Fibroblast of lung (primary cell): ENCODE measurements around the gene UNCX. TPM values are rescaled to one million over a fixed set of nuclear protein-coding genes. Genes with fewer than 3 reads are reported as not detected.
"Not testable (repeated sequence)": the region's sequence is repeated elsewhere in the genome, so short reads cannot be mapped to it uniquely, and the experiment has no call there.

Experiments used
- DNase-seq, 2 donors: peaks; one replicate each; pipeline versions ENCODE4 v3.0.0 to v3.0.0-alpha.2; 2010; ENCODE audit warnings: low read depth in 2 of 2
- H2AFZ ChIP-seq: 2 replicates; pipeline ENCODE4 v1.5.1; 2012; ENCODE audit warnings: low read length, control low read depth, inconsistent platforms
- H3K27ac ChIP-seq: 2 replicates; pipeline ENCODE4 v1.5.1; 2011; ENCODE audit warnings: low read length, control low read depth; ENCODE audit not compliant: insufficient read depth
- H3K27me3 ChIP-seq: 2 replicates; pipeline ENCODE4 v1.5.1; 2011; ENCODE audit warnings: mild to moderate bottlenecking, low read length; ENCODE audit not compliant: control insufficient read depth, insufficient read depth
- H3K36me3 ChIP-seq: 2 replicates; pipeline ENCODE4 v1.5.1; 2011; ENCODE audit warnings: low read length; ENCODE audit not compliant: control insufficient read depth, insufficient read depth
- H3K4me1 ChIP-seq: 2 replicates; pipeline ENCODE4 v1.5.1; 2011; ENCODE audit warnings: low read length; ENCODE audit not compliant: control insufficient read depth, insufficient read depth; ENCODE audit errors: extremely low read depth
- H3K4me2 ChIP-seq: 2 replicates; pipeline ENCODE4 v1.5.1; 2011; ENCODE audit warnings: low read length, control low read depth; ENCODE audit not compliant: insufficient read depth; ENCODE audit errors: extremely low read depth
- H3K4me3 ChIP-seq, 4 experiments: fragments of 200-600 bp in 1 of 4; sonication (generic) in 1 of 4; replicated peaks in 1 of 4; 2 replicates each; pipeline ENCODE4 v1.5.1; 2011 to 2016; ENCODE audit warnings: low read length in 4 of 4, low read depth in 3 of 4, mild to moderate bottlenecking in 3 of 4, control low read depth in 2 of 4, inconsistent platforms in 1 of 4, mixed read lengths in 1 of 4; ENCODE audit not compliant: insufficient read depth in 1 of 4; ENCODE audit errors: control extremely low read depth in 1 of 4
- H3K79me2 ChIP-seq: 2 replicates; pipeline ENCODE4 v1.5.1; 2012; ENCODE audit warnings: mild to moderate bottlenecking, low read length, inconsistent platforms; ENCODE audit not compliant: control insufficient read depth, insufficient read depth
- H3K9ac ChIP-seq: 2 replicates; pipeline ENCODE4 v1.5.1; 2011; ENCODE audit warnings: mild to moderate bottlenecking, low read length, control low read depth; ENCODE audit not compliant: insufficient read depth
- H3K9me3 ChIP-seq: 2 replicates; pipeline ENCODE4 v1.5.1; 2012; ENCODE audit warnings: low read depth, low read length; ENCODE audit not compliant: control insufficient read depth, insufficient read depth
- H4K20me1 ChIP-seq: 2 replicates; pipeline ENCODE4 v1.5.1; 2011; ENCODE audit warnings: low read length; ENCODE audit not compliant: control insufficient read depth, insufficient read depth; ENCODE audit errors: extremely low read depth
- CTCF ChIP-seq, 2 donors: IDR thresholded peaks in 1 of 2; conservative IDR thresholded peaks in 1 of 2; 1 replicate in 1 of 2; 2 replicates in 1 of 2; pipeline ENCODE4 v1.5.1; 2011 to 2012; ENCODE audit warnings: low read length in 2 of 2, control low read depth in 1 of 2, inconsistent platforms in 1 of 2, low read depth in 1 of 2, mild to moderate bottlenecking in 1 of 2
- EZH2 ChIP-seq: IDR thresholded peaks from 2 replicates; pipeline ENCODE4 v1.5.1; 2012; ENCODE audit warnings: low read length, control low read depth, mild to moderate bottlenecking; ENCODE audit errors: missing control alignments
- polyA plus RNA-seq, 2 donors: library from polyadenylated mRNA; depleted of rRNA in 1 of 2; stranded (reverse) in 1 of 2; unstranded in 1 of 2; fragments of >200 nt; gene quantifications; 2 replicates each; pipeline ENCODE4 v1.2.1, GENCODE V29; 2011 to 2012; ENCODE audit warnings: missing spikeins in 1 of 2
- total RNA-seq: library from RNA; depleted of rRNA; stranded (reverse); fragments of >200 nt; gene quantifications from 2 replicates; pipeline ENCODE4 v1.2.1, GENCODE V29; 2014

The UNCX gene
- total and polyA plus RNA-seq, 2 donors (not counting 1 experiment from before 2014, with no cell fraction given) = not detected

DNA sequence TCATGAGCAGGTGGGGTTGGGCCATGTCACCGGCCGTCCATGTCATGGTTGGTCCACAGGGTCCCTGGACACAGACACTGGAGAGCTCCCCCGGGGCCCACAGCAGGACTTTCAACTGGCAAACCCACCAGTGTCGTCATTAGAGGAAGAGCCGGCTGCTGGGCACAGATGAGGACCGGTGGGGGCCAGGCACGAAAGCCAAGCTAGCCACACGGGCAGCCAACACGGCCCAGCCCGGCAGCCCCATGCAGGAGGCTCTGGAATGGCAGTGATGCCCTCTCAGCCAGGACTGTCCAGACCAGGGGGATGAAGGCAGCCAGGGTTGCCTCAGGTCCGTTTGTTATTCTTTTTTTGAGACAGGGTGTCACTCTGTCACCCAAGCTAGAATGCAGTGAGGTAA, 21.1 kb upstream of the UNCX start:
- peaks cover 33% of the 10 kb centered on the region for H3K27me3 ChIP-seq
- H4K20me1 ChIP-seq = no peaks in the 10 kb centered on the region
- no peak overlapping the region for H2AFZ ChIP-seq
- H3K79me2 ChIP-seq = no peaks in the 10 kb centered on the region
- H3K4me2 ChIP-seq = no peak overlapping the region
- H3K27ac ChIP-seq = no peak overlapping the region
- H3K4me3 ChIP-seq = no peak overlapping the region
- H3K4me1 ChIP-seq = no peaks in the 10 kb centered on the region
- TF ChIP-seq CTCF (conservative IDR thresholded peaks at IDR 0.05 in 1 of 2, IDR thresholded peaks at IDR 0.05 in 1 of 2; ENCODE audit: low read depth in 1 of 2, low read length in 2 of 2) = no peak
- TF ChIP-seq EZH2 = no peak
- no peaks in the 10 kb centered on the region for H3K9me3 ChIP-seq
- no peak overlapping the region for H3K9ac ChIP-seq
- no peak for DNase-seq
- no peaks in the 10 kb centered on the region for H3K36me3 ChIP-seq

- H3K36me3 ChIP-seq, H4K20me1 ChIP-seq, H3K4me1 ChIP-seq, H3K9me3 ChIP-seq, H3K4me3 ChIP-seq, H3K79me2 ChIP-seq, H3K27ac ChIP-seq, DNase-seq, H3K9ac ChIP-seq, H3K4me2 ChIP-seq, H2AFZ ChIP-seq: not testable (repeated sequence)
- peaks cover 33% of the 10 kb centered on the region for H3K27me3 ChIP-seq
These were observed 20.6 kb upstream of the UNCX start for GRCh38 chr7:1212025-1212424.

DNA sequence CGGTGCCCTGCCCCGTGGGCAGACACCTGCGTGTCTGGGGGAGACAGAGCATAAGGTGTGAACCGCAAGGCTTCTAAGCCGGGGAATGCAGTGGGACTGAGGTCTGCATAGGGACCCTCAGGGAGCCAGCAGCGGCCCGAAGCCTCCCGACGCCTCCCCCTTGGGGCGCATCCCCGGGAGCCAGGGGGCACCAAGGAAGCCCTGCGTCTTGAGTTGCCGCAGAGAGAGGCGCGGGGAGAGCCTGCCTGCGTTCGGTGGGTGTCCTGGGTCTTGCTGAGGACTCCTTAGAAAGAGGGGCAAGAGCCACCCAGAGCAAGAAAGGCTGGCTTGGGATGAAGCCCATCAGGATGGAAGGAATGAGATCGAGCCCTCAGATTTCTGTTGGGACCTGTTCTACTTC, 18.2 kb upstream of the UNCX start:
- Histone ChIP-seq H2AFZ (no peak overlapping the region), H3K27me3 (peaks cover 29% of the 10 kb centered on the region)

More for the DNA sequence above, 18.2 kb upstream of the UNCX start:
- Histone ChIP-seq H3K9ac (no peak overlapping the region), H3K27ac (no peak overlapping the region), H3K9me3 (no peaks in the 10 kb centered on the region), H3K4me2 (no peak overlapping the region), H4K20me1 (no peaks in the 10 kb centered on the region), H3K79me2 (no peaks in the 10 kb centered on the region), H3K36me3 (no peaks in the 10 kb centered on the region), H3K4me1 (no peaks in the 10 kb centered on the region), H3K4me3 (no peak overlapping the region)
- no peak for TF ChIP-seq CTCF (conservative IDR thresholded peaks at IDR 0.05 in 1 of 2, IDR thresholded peaks at IDR 0.05 in 1 of 2; ENCODE audit: low read depth in 1 of 2, low read length in 2 of 2)
- no peak for TF ChIP-seq EZH2
- no peak for DNase-seq
